Naive thymus-derived CD8-positive, alpha-beta T cell (primary cell): ENCODE data around the gene WNT10A. TPM values are rescaled to one million over a fixed set of nuclear protein-coding genes. Genes with fewer than 3 reads are reported as not detected.

Source experiments
- ATAC-seq, 2 donors: fragments of 150-1000 bp; cut with Tn5 transposase in 1 of 2; sonication (Bioruptor Pico), chemical (Tn5 transposase) in 1 of 2; 1 replicate in 1 of 2; 2 replicates in 1 of 2; pipeline ENCODE4 v1.10.0; 2021; ENCODE audit warnings: mild to moderate bottlenecking in 2 of 2, moderate library complexity in 2 of 2
- POLR2A ChIA-PET: fragments of 350-600 bp; sonication (Branson Sonifier 250); formaldehyde crosslinking; loops from one replicate; lab custom pipeline; 2021; ENCODE audit warnings: antibody characterized with exemption; lab: Charles Lee
- DNase-seq, 10 donors: peaks; one replicate each; pipeline versions ENCODE4 v3.0.0 to v3.0.0-alpha.2; 2020 to 2022
- H3K27ac Mint-ChIP-seq, 10 donors: one replicate each; pipeline ENCODE4 v1.8.0; 2020 to 2022; ENCODE audit warnings: mild to moderate bottlenecking in 10 of 10, mixed read lengths in 10 of 10, moderate library complexity in 4 of 10, inconsistent platforms in 1 of 10
- H3K27me3 Mint-ChIP-seq, 5 donors: one replicate each; pipeline ENCODE4 v1.8.0; 2021 to 2022; ENCODE audit warnings: mixed read lengths in 5 of 5
- H3K36me3 Mint-ChIP-seq, 3 donors: one replicate each; pipeline ENCODE4 v1.8.0; 2020 to 2022; ENCODE audit warnings: mixed read lengths in 3 of 3, mild to moderate bottlenecking in 2 of 3, inconsistent platforms in 1 of 3
- H3K4me1 Mint-ChIP-seq, 4 donors: one replicate each; pipeline ENCODE4 v1.8.0; 2021 to 2022; ENCODE audit warnings: mixed read lengths in 4 of 4
- H3K4me3 Mint-ChIP-seq, 10 donors: one replicate each; pipeline ENCODE4 v1.8.0; 2020 to 2022; ENCODE audit warnings: mild to moderate bottlenecking in 10 of 10, mixed read lengths in 10 of 10, moderate library complexity in 6 of 10, inconsistent platforms in 1 of 10
- H3K9me3 Mint-ChIP-seq, 9 donors: one replicate each; pipeline ENCODE4 v1.8.0; 2020 to 2022; ENCODE audit warnings: mixed read lengths in 9 of 9, mild to moderate bottlenecking in 3 of 9, inconsistent platforms in 1 of 9, moderate library complexity in 1 of 9
- polyA plus RNA-seq, 3 donors: library from polyadenylated mRNA; unstranded; fragments of 300-500 nt; fragmentation: Illumina TruSeq; gene quantifications; one replicate each; pipeline ENCODE4 v1.2.3, GENCODE V29; 2021
- total RNA-seq, 8 experiments: library from RNA in 2 of 8; stranded (reverse) in 2 of 8; gene quantifications; one replicate each; pipeline ENCODE4 v1.2.3 and lab custom pipeline; 2021 to 2026

Gene WNT10A
- total and polyA plus RNA-seq, 5 experiments from 2014 or later: 0.53 to 1.8 (median 1.2) TPM

DNA sequence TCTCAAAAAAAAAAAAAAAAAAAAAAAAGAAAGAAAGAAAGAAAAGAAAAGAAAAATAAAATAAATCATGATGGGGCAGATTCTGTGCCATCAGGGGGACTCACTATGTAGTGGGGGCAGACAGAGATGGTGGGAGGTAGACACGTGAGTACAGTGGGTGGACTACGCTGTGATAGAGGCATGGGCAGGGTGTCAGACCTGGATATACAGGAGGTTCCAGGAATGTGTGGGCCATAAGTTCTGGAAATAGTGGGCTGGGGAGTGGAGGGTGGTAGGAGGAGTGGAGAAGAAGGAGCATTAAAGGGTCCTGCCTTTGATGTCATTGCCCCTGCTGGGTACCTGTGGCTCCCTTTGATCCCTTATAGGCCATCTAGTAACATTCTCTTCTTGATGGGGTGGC, 29.9 kb upstream of the WNT10A start:
- POLR2A ChIA-PET: no interaction called here
- Mint-ChIP-seq H3K4me3 (no peak overlapping the region), H3K36me3 (peaks cover 0 to under 1% (median 0%) of the 10 kb centered on the region in 3 donors)

DNA sequence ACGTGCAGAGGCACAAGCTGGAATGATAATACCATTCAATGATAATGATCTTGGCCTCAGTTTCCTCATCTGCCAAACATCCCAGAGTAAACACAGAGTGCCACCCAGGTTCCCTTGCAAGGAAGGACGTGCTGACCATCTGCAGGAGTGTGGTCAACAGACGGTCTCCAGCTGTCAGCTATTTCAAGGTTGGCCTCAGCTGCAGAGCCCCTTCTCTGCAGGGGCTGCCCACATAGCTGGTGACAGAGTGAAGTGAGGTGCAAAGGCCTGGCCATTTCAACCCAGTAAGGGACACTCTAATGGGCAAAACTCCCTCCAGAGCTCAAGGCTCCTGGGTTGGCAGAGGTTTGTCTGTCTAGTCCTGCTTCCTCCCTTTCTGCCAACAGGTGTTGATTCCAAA, 29.4 kb upstream of the WNT10A start:
- Mint-ChIP-seq H3K4me3 (no peak overlapping the region), H3K27me3 (peaks cover 22 to 59% (median 45%) of the 10 kb centered on the region in 5 donors)
- POLR2A ChIA-PET: interaction anchor here (0.7 kb wide), 1 partner anchor 51 kb away, joined by 3 read pairs; no protein-coding TSS in a partner anchor

More for the DNA sequence above, 29.9 kb upstream of the WNT10A start:
- H3K9me3 Mint-ChIP-seq: peaks cover 0 to 4% (median 0%) of the 10 kb centered on the region in 9 donors
- peaks cover 22 to 54% (median 40%) of the 10 kb centered on the region in 5 donors for H3K27me3 Mint-ChIP-seq
- no peak overlapping the region for H3K27ac Mint-ChIP-seq
- H3K4me1 Mint-ChIP-seq: peaks cover 0 to 7% (median 1%) of the 10 kb centered on the region in 4 donors
- ATAC-seq (no peak), DNase-seq (no peak)

GRCh38 chr2:218852911-218853667, 27.6 kb upstream of the WNT10A start:
- Mint-ChIP-seq H3K36me3 (peaks cover 0 to 6% (median 0%) of the 10 kb centered on the region in 3 donors), H3K27me3 (peaks cover 24 to 72% (median 58%) of the 10 kb centered on the region in 5 donors), H3K4me3 (no peak overlapping the region), H3K4me1 (peaks cover 4 to 13% (median 8%) of the 10 kb centered on the region in 4 donors), H3K9me3 (no peaks in the 10 kb centered on the region), H3K27ac (peak overlapping the region in 2 of 10 donors; percentile 24 to 33)
- peak; percentile 35 to 80 (median 64) for DNase-seq
- POLR2A ChIA-PET: interaction anchor here (1.8 kb wide), 1 partner anchor 45 kb away, joined by 5 read pairs; no protein-coding TSS in a partner anchor
- ATAC-seq: peak; percentile 81 to 86

More for the DNA sequence above, 29.4 kb upstream of the WNT10A start:
- ATAC-seq (no peak), DNase-seq (no peak)
- Mint-ChIP-seq H3K27ac (no peak overlapping the region), H3K36me3 (peaks cover 0 to 4% (median 0%) of the 10 kb centered on the region in 3 donors), H3K9me3 (peaks cover 0 to 4% (median 0%) of the 10 kb centered on the region in 9 donors), H3K4me1 (peaks cover 0 to 7% (median 4%) of the 10 kb centered on the region in 4 donors)

DNA sequence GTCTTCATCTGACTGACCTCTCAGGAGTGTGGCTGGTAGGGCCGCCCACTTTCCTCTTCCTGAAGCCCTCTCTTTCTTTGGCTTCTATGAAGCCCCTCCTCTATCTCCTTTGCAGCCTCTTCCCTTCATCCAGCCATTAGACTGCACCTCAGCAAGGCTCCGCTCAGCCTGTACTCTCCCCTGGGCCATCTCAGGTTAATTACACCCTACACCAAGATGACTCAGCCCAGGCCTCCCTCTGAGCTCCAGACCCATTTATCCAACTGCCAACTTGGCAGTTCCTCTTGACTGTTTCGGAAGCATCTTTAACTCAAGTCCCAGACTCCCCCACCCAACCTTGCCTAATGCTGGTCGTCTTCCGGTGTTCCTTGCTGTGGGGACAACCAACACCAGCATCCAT, 26.9 kb upstream of the WNT10A start:
- H3K27ac Mint-ChIP-seq: no peak overlapping the region
- POLR2A ChIA-PET: interaction anchor here (1.8 kb wide), 1 partner anchor 44 kb away, joined by 5 read pairs; no protein-coding TSS in a partner anchor
- peak in 1 of 10 donors; percentile 21 for DNase-seq

DNA sequence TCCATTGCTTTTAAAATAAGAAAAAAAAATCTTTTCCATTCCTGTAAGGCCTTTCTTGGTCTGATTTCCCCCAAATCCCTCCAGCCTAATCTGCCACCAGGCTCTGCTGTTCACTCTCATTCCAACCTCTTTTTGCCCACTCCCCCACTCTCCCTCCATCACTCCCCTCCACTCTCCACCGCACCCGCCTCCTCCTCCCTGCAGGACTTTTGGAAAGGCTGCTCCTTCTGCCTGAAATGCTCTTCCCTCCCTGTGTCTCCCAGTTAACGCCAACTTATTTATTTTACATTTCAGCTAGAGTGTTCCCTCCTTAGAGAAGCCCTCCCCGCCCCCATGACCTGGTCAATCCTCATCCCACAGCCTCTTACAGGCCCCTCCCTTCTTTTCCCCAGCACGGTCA, 25.8 kb upstream of the WNT10A start:
- H3K36me3 Mint-ChIP-seq: peaks cover 0 to 6% (median 0%) of the 10 kb centered on the region in 3 donors
- peaks cover 31 to 77% (median 70%) of the 10 kb centered on the region in 5 donors for H3K27me3 Mint-ChIP-seq
- peaks cover 10 to 23% (median 15%) of the 10 kb centered on the region in 4 donors for H3K4me1 Mint-ChIP-seq
- no peak overlapping the region for H3K4me3 Mint-ChIP-seq
- H3K9me3 Mint-ChIP-seq: no peaks in the 10 kb centered on the region
- POLR2A ChIA-PET: no interaction called here
- no peak for ATAC-seq
- H3K27ac Mint-ChIP-seq: no peak overlapping the region
- DNase-seq: no peak

More for the DNA sequence above, 26.9 kb upstream of the WNT10A start:
- H3K4me3 Mint-ChIP-seq: no peak overlapping the region
- ATAC-seq: no peak
- H3K27me3 Mint-ChIP-seq: peaks cover 27 to 76% (median 65%) of the 10 kb centered on the region in 5 donors
- no peaks in the 10 kb centered on the region for H3K9me3 Mint-ChIP-seq
- peaks cover 7 to 17% (median 10%) of the 10 kb centered on the region in 4 donors for H3K4me1 Mint-ChIP-seq
- H3K36me3 Mint-ChIP-seq: peaks cover 0 to 6% (median 0%) of the 10 kb centered on the region in 3 donors

- Mint-ChIP-seq H3K4me3 (no peak overlapping the region), H3K36me3 (peaks cover 0 to 6% (median 0%) of the 10 kb centered on the region in 3 donors), H3K27ac (peak overlapping the region in 1 of 10 donors; percentile 6), H3K4me1 (peaks cover 14 to 28% (median 21%) of the 10 kb centered on the region in 4 donors), H3K27me3 (peaks cover 35 to 81% (median 77%) of the 10 kb centered on the region in 5 donors), H3K9me3 (no peaks in the 10 kb centered on the region)
- DNase-seq (no peak), ATAC-seq (no peak)
- POLR2A ChIA-PET: no interaction called here
These were observed 25.1 kb upstream of the WNT10A start for GRCh38 chr2:218855305-218856166.

DNA sequence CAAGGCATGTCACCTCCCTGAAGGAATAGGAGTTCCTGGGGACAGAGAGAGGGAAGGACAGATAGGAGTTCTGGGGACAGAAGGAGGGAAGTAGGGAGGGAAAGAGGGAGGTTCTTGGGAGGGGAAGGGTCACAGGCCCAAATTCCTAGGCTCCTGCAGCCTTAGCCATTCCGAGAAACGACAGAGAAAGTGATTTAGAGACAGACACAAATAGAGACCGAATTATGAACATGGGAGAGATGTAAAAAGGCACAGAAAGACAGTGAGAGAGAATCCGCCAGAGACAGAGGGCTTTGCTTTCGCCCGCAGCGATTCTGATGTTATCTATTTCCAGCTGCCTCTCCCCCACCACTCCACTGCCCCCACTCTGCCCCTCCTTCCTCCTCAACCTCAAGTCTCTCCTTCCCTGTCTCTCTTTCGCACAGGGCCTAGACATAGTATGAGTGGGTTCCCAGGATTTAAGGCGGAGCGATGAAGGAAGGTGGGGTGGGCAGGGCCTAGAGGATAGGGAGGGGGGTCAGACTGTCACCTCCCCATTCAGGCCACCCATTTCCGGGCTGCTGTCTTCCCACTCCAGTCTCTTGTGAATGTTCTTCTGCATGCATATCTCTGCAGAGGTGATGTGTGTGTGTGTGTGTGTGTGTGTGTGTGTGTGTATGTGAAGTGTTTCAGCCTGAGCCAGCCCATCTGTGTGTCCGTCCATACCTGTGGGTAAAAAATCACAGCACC, 24.3 kb upstream of the WNT10A start:
- Mint-ChIP-seq H3K27ac (peak overlapping the region in 1 of 10 donors; percentile 35), H3K4me1 (peaks cover 17 to 34% (median 29%) of the 10 kb centered on the region in 4 donors)

GRCh38 chr2:218856896-218857243, 23.8 kb upstream of the WNT10A start:
- peaks cover 17 to 40% (median 34%) of the 10 kb centered on the region in 4 donors for H3K4me1 Mint-ChIP-seq

More for the DNA sequence above, 24.3 kb upstream of the WNT10A start:
- Mint-ChIP-seq H3K4me3 (no peak overlapping the region), H3K36me3 (peaks cover 0 to 6% (median 0%) of the 10 kb centered on the region in 3 donors), H3K9me3 (no peaks in the 10 kb centered on the region), H3K27me3 (peaks cover 34 to 85% (median 70%) of the 10 kb centered on the region in 5 donors)
- ATAC-seq (no peak), DNase-seq (peak in 1 of 10 donors; percentile 19)
- POLR2A ChIA-PET: no interaction called here

GRCh38 chr2:218857371-218858137, 23.1 kb upstream of the WNT10A start:
- Mint-ChIP-seq H3K4me3 (no peak overlapping the region), H3K27ac (peak overlapping the region in 1 of 10 donors; percentile 40)
- POLR2A ChIA-PET: interaction anchor here (0.6 kb wide), 1 partner anchor 34 kb away, joined by 3 read pairs; no protein-coding TSS in a partner anchor

More at GRCh38 chr2:218856896-218857243, 23.8 kb upstream of the WNT10A start:
- H3K27ac Mint-ChIP-seq: no peak overlapping the region
- POLR2A ChIA-PET: no interaction called here
- no peak overlapping the region for H3K4me3 Mint-ChIP-seq
- peaks cover 39 to 90% (median 76%) of the 10 kb centered on the region in 5 donors for H3K27me3 Mint-ChIP-seq
- DNase-seq: no peak
- no peaks in the 10 kb centered on the region for H3K9me3 Mint-ChIP-seq
- no peak for ATAC-seq
- H3K36me3 Mint-ChIP-seq: peaks cover 0 to 6% (median 0%) of the 10 kb centered on the region in 3 donors

DNA sequence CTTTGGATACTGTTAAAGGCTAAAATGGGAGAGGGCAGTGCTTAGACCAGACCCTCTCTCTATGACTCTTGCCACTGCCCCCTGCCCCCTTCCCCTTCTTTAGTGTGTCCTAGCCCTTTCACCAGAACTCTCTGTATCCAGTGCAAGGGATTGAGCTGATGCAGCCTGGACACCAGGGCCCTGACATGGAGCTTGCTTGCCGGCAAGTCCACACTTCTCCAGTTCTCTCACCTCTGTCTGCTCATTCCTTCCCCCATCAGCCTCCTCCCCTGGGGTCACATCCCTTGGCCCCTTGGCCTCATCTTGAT, 22.6 kb upstream of the WNT10A start:
- peak overlapping the region in 1 of 10 donors; percentile 64 for H3K4me3 Mint-ChIP-seq
- ATAC-seq (no peak), DNase-seq (peak in 1 of 10 donors; percentile 38)
- peaks cover 43 to 93% (median 77%) of the 10 kb centered on the region in 5 donors for H3K27me3 Mint-ChIP-seq
- peaks cover 0 to 6% (median 0%) of the 10 kb centered on the region in 3 donors for H3K36me3 Mint-ChIP-seq
- no peaks in the 10 kb centered on the region for H3K9me3 Mint-ChIP-seq
- H3K4me1 Mint-ChIP-seq: peaks cover 17 to 40% (median 32%) of the 10 kb centered on the region in 4 donors
- H3K27ac Mint-ChIP-seq: peak overlapping the region in 2 of 10 donors; percentile 3 to 53
- POLR2A ChIA-PET: interaction anchor here (0.6 kb wide), 1 partner anchor 34 kb away, joined by 3 read pairs; no protein-coding TSS in a partner anchor

More at GRCh38 chr2:218857371-218858137, 23.1 kb upstream of the WNT10A start:
- Mint-ChIP-seq H3K36me3 (peaks cover 0 to 6% (median 0%) of the 10 kb centered on the region in 3 donors), H3K4me1 (peaks cover 17 to 40% (median 34%) of the 10 kb centered on the region in 4 donors), H3K9me3 (no peaks in the 10 kb centered on the region), H3K27me3 (peaks cover 40 to 93% (median 77%) of the 10 kb centered on the region in 5 donors)
- ATAC-seq (no peak), DNase-seq (peak in 1 of 10 donors; percentile 31)
